ELF-1 (cell line): ENCODE data around the gene COL13A1.

Source experiments
- DNase-seq: peaks from one replicate; pipeline ENCODE4 v3.0.0-alpha.2; 2016; ENCODE audit warnings: low read depth, low spot score

COL13A1 gene

GRCh38 chr10:69885379-69886013 lies 83.8 kb downstream of the COL13A1 start:
- DNase-seq, result no peak

- DNase-seq, result no peak
These were observed 87.3 kb downstream of the COL13A1 start for GRCh38 chr10:69888882-69889584.

- no peak for DNase-seq
These were observed 88.5 kb downstream of the COL13A1 start for GRCh38 chr10:69890065-69890847.

GRCh38 chr10:69891057-69891617 lies 89.4 kb downstream of the COL13A1 start:
- DNase-seq, result no peak

- DNase-seq, result no peak
These were observed 90.7 kb downstream of the COL13A1 start for GRCh38 chr10:69892406-69892805.

GRCh38 chr10:69892816-69893215 lies 91.1 kb downstream of the COL13A1 start:
- no peak for DNase-seq

GRCh38 chr10:69893271-69893900 lies 91.7 kb downstream of the COL13A1 start:
- DNase-seq, result no peak

GRCh38 chr10:69894156-69894555 lies 92.5 kb downstream of the COL13A1 start:
- no peak for DNase-seq

GRCh38 chr10:69895759-69896158 lies 94.1 kb downstream of the COL13A1 start:
- no peak for DNase-seq

- DNase-seq, result no peak
These were observed 95.0 kb downstream of the COL13A1 start for GRCh38 chr10:69896606-69897231.

GRCh38 chr10:69897432-69897831 lies 95.7 kb downstream of the COL13A1 start:
- DNase-seq, result no peak

- no peak for DNase-seq
These were observed 96.3 kb downstream of the COL13A1 start for GRCh38 chr10:69897999-69898398.

GRCh38 chr10:69898524-69898923 lies 96.8 kb downstream of the COL13A1 start:
- no peak for DNase-seq

- no peak for DNase-seq
These were observed 97.2 kb downstream of the COL13A1 start for GRCh38 chr10:69898941-69899340.

GRCh38 chr10:69899727-69900595 lies 98.3 kb downstream of the COL13A1 start:
- DNase-seq, result peak; percentile 83

GRCh38 chr10:69901022-69901421 lies 99.3 kb downstream of the COL13A1 start:
- DNase-seq, result no peak

- peak; percentile 80 for DNase-seq
These were observed 100.2 kb downstream of the COL13A1 start for GRCh38 chr10:69901628-69902505.

GRCh38 chr10:69902835-69903535 lies 101.3 kb downstream of the COL13A1 start:
- no peak for DNase-seq

GRCh38 chr10:69904533-69904932 lies 102.8 kb downstream of the COL13A1 start:
- no peak for DNase-seq
